ENCODE results near the gene MTHFSD. TPM values are rescaled to one million over a fixed set of nuclear protein-coding genes. Genes with fewer than 3 reads are reported as not detected.

The MTHFSD gene
- total RNA-seq, 4 donors from 2014 or later, result 9.0 to 23.2 (median 16.1) TPM

DNA sequence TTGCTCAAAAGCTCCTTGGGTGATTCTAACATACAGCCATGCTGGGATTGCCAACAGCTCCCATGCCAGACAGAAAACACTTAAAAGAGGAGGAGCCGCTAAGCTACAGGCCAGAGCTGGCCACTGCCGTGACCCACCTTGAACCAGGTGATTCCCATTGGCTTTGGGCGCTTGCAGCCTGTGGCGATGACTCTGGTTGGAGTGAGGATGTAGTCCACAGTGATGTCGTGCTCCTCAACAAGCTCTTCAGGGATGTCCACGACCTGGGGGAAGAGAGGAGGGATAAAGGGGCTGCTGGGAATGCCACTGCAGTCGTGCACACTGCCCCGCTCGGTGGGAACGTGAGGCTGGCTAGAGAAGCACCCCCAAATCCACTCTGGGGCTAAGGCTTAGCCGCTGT, 13.5 kb downstream of the MTHFSD start:
- TF ChIP-seq, protein P1, sequence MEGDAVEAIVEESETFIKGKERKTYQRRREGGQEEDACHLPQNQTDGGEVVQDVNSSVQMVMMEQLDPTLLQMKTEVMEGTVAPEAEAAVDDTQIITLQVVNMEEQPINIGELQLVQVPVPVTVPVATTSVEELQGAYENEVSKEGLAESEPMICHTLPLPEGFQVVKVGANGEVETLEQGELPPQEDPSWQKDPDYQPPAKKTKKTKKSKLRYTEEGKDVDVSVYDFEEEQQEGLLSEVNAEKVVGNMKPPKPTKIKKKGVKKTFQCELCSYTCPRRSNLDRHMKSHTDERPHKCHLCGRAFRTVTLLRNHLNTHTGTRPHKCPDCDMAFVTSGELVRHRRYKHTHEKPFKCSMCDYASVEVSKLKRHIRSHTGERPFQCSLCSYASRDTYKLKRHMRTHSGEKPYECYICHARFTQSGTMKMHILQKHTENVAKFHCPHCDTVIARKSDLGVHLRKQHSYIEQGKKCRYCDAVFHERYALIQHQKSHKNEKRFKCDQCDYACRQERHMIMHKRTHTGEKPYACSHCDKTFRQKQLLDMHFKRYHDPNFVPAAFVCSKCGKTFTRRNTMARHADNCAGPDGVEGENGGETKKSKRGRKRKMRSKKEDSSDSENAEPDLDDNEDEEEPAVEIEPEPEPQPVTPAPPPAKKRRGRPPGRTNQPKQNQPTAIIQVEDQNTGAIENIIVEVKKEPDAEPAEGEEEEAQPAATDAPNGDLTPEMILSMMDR (IDR thresholded peaks at IDR 0.05; ENCODE audit: low read depth), result no peak

- TF ChIP-seq, protein P1 (IDR thresholded peaks at IDR 0.05; ENCODE audit: low read depth), result no peak
Observed at GRCh38 chr16:86540894-86541293, 14.1 kb downstream of the MTHFSD start.

GRCh38 chr16:86538196-86538780, 16.7 kb downstream of the MTHFSD start:
- TF ChIP-seq, protein P1 (IDR thresholded peaks at IDR 0.05; ENCODE audit: low read depth), result no peak

DNA sequence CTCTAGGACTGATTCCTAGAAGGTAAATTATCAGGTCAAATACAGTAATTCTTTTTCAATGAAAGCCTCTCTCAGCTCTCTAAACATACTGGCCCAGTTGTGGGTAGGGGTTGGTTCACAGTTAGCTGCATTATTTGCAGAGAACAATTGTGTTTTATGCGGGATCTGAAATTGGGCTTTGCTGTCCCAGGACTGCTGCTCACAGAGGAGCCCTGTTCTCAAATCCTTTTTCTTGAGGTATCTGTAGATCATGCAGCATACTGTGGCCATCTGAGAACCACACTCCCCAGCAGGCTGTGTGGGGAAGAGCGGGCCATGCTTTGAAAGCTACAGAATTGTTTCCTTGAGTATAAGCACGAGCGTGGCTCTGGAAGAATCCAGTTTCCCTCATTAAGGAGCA, 17.5 kb downstream of the MTHFSD start:
- TF ChIP-seq, protein P1 (IDR thresholded peaks at IDR 0.05; ENCODE audit: low read depth), result no peak

GRCh38 chr16:86536621-86537020, 18.4 kb downstream of the MTHFSD start:
- TF ChIP-seq, protein P1 (IDR thresholded peaks at IDR 0.05; ENCODE audit: low read depth), result no peak

DNA sequence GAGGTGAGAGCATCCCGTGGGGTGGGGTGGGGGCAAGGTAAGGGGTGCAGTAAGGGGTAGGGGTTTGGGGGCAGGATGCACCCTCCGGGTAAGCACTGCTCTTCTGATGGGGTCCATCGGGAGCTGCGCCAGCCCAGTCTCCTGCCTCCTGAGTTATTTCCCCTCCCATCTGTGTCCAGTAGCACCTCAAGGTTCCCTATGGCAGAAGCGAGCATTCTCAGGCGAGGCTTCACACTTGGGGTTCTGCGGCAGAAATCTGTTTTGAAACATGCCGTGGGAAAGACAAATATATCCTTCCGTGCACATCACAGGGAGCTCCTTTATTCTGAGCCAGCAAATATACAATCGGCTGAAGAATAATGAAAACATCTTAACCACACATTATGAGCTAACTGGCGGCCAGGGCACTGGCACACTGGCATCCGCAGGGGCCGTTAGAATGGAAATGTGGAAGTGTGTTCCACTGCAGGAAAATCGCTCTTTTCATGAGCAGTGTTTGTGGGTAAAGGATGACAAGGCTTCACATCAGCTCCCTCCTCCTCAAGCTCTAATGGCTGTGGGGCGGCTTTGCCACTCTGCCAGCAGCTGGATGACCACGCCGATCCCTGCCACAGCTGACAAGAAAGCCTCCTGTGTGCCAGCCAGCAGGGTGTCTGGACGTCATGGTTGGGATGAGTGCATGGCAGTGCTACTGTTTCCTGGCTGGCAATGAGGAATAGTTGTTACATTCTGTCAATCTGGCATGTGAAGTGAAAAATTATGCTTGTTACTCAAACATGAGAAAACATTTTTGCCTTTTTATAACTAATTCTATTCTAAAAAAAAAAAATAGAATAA, 20.0 kb downstream of the MTHFSD start:
- TF ChIP-seq, protein P1 (IDR thresholded peaks at IDR 0.05; ENCODE audit: low read depth), result no peak

GRCh38 chr16:86533767-86534351, 21.2 kb downstream of the MTHFSD start:
- TF ChIP-seq, protein P1 (IDR thresholded peaks at IDR 0.05; ENCODE audit: low read depth), result no peak

Data from subcutaneous adipose tissue (tissue), 4 donors.